Testis (tissue), 2 donors: ENCODE results near the gene SH3TC1.

ENCODE experiments used
- CTCF ChIP-seq, 3 experiments: fragments of 450-650 bp in 2 of 3; fragments of 200-600 bp in 1 of 3; sonication (generic) in 1 of 3; IDR thresholded peaks; one replicate each; pipeline ENCODE4 v1.5.1; 2016 to 2019; ENCODE audit warnings: antibody characterized with exemption in 3 of 3, mild to moderate bottlenecking in 2 of 3, moderate library complexity in 1 of 3
- POLR2A ChIP-seq: fragments of 450-650 bp; IDR thresholded peaks from one replicate; pipeline ENCODE4 v1.6.1; 2017; ENCODE audit warnings: antibody characterized with exemption, mild to moderate bottlenecking, moderate library complexity

- TF ChIP-seq CTCF (IDR thresholded peaks at IDR 0.05) (no peak), POLR2A (no peak)
These were observed 40.1 kb downstream of the SH3TC1 start for GRCh38 chr4:8239226-8239625.
